HCT116 (cell line): ENCODE results near the gene KCNRG. TPM values are rescaled to one million over a fixed set of nuclear protein-coding genes. Genes with fewer than 3 reads are reported as not detected.

ENCODE experiments used
- ATAC-seq: fragments of 200-7000 bp; cut with Tn5 transposase; 2 replicates; pipeline ENCODE4 v1.9.1; 2020; ENCODE audit warnings: mild to moderate bottlenecking, moderate library complexity
- BruUV-seq: library from RNA; stranded (reverse); fragments of 400-500 nt; replicated peaks from 2 replicates; lab custom pipeline; 2021; lab: Mats Ljungman, UMichigan
- CTCF ChIA-PET: fragments of 300-600 bp; sonication (Branson Sonifier 250); formaldehyde crosslinking; loops from one replicate; lab custom pipeline; 2021; ENCODE audit warnings: antibody characterized with exemption; lab: Charles Lee
- POLR2A ChIA-PET: fragments of 300-600, 350-600 bp; sonication (Branson Sonifier 250); formaldehyde crosslinking; loops from one replicate; lab custom pipeline; 2021; ENCODE audit warnings: antibody characterized with exemption; lab: Charles Lee
- RAD21 ChIA-PET, 2 experiments: fragments of 300-600 bp; sonication (Branson Sonifier 250); formaldehyde crosslinking; loops; one replicate each; lab custom pipeline; 2023; ENCODE audit warnings: low total read pairs in 2 of 2; ENCODE audit not compliant: uncharacterized antibody in 2 of 2, unreplicated experiment in 2 of 2, low non-redundant PET in 1 of 2; lab: Charles Lee
- DNase-seq: peaks from one replicate; pipeline ENCODE4 v3.0.0-alpha.2; 2010; ENCODE audit warnings: low read depth, low spot score
- H2AFZ ChIP-seq: fragments of 200-600 bp; shearing (Covaris generic), sonication (generic); 2 replicates; pipeline ENCODE4 v1.6.1; 2017; ENCODE audit warnings: low read depth, mixed run types, mixed read lengths, antibody characterized with exemption, low read length; ENCODE audit not compliant: poor library complexity, severe bottlenecking
- H3K27ac ChIP-seq: 2 replicates; pipeline ENCODE4 v1.5.1; 2012; ENCODE audit warnings: low read depth, low read length
- H3K27me3 ChIP-seq: fragments of 200-600 bp; sonication (generic); 2 replicates; pipeline ENCODE4 v1.6.1; 2016; ENCODE audit warnings: mixed run types, low read length, mixed read lengths; ENCODE audit not compliant: insufficient read depth
- H3K36me3 ChIP-seq, 2 experiments: fragments of 200-500 bp in 1 of 2; fragments of 200-600 bp in 1 of 2; sonication (Bioruptor generic) in 1 of 2; sonication (generic) in 1 of 2; 2 replicates each; pipeline versions ENCODE4 v1.5.1 to v1.6.1; 2014 to 2016; ENCODE audit warnings: low read length in 2 of 2, inconsistent platforms in 1 of 2, mixed read lengths in 1 of 2, mixed run types in 1 of 2; ENCODE audit not compliant: insufficient read depth in 2 of 2, control insufficient read depth in 1 of 2
- H3K4me1 ChIP-seq, 2 experiments: fragments of 200-600 bp in 1 of 2; sonication (generic) in 1 of 2; 2 replicates each; pipeline versions ENCODE4 v1.5.1 to v1.6.1; 2012 to 2017; ENCODE audit warnings: low read length in 2 of 2, inconsistent platforms in 1 of 2, mild to moderate bottlenecking in 1 of 2, mixed read lengths in 1 of 2, mixed run types in 1 of 2, moderate library complexity in 1 of 2; ENCODE audit not compliant: insufficient read depth in 2 of 2, control insufficient read depth in 1 of 2
- H3K4me2 ChIP-seq: fragments of 200-600 bp; sonication (generic); 2 replicates; pipeline ENCODE4 v1.6.1; 2017; ENCODE audit warnings: mixed run types, low read length, mixed read lengths
- H3K4me3 ChIP-seq, 2 experiments: fragments of 200-600 bp in 1 of 2; sonication (generic) in 1 of 2; replicated peaks in 1 of 2; 2 replicates each; pipeline ENCODE4 v1.5.1; 2011 to 2016; ENCODE audit warnings: low read length in 2 of 2, control low read depth in 1 of 2, low read depth in 1 of 2, mild to moderate bottlenecking in 1 of 2, mixed read lengths in 1 of 2, mixed run types in 1 of 2
- H3K79me2 ChIP-seq: fragments of 200-600 bp; sonication (generic); 2 replicates; pipeline ENCODE4 v1.6.1; 2017; ENCODE audit warnings: mild to moderate bottlenecking, mixed run types, low read length, moderate library complexity, mixed read lengths; ENCODE audit not compliant: insufficient read depth
- H3K9ac ChIP-seq: fragments of 200-600 bp; sonication (generic); 2 replicates; pipeline ENCODE4 v1.6.1; 2016; ENCODE audit warnings: low read length, mixed read lengths
- H3K9me2 ChIP-seq: fragments of 200-600 bp; sonication (generic), shearing (Covaris generic); 2 replicates; pipeline ENCODE4 v1.6.1; 2017; ENCODE audit warnings: mixed run types, mild to moderate bottlenecking, moderate library complexity; ENCODE audit not compliant: insufficient read depth
- H3K9me3 ChIP-seq, 2 experiments: fragments of 200-500 bp in 1 of 2; fragments of 200-600 bp in 1 of 2; sonication (Bioruptor generic) in 1 of 2; sonication (generic) in 1 of 2; 2 replicates each; pipeline ENCODE4 v1.6.1; 2014 to 2017; ENCODE audit warnings: low read length in 2 of 2, mixed read lengths in 2 of 2, inconsistent platforms in 1 of 2, low read depth in 1 of 2, mild to moderate bottlenecking in 1 of 2, mixed run types in 1 of 2, moderate library complexity in 1 of 2; ENCODE audit not compliant: control insufficient read depth in 1 of 2, insufficient read depth in 1 of 2
- H4K20me1 ChIP-seq: fragments of 200-600 bp; sonication (generic), shearing (Covaris generic); 2 replicates; pipeline ENCODE4 v1.6.1; 2017; ENCODE audit warnings: mixed run types, mild to moderate bottlenecking, moderate library complexity; ENCODE audit not compliant: insufficient read depth
- CTCF ChIP-seq, 3 experiments: fragments of 200-600 bp in 1 of 3; sonication (generic) in 1 of 3; IDR thresholded peaks in 2 of 3; conservative IDR thresholded peaks in 1 of 3; 2 replicates each; pipeline ENCODE4 v1.5.1; 2012 to 2017; ENCODE audit warnings: low read depth in 2 of 3, low read length in 2 of 3, antibody characterized with exemption in 1 of 3, borderline replicate concordance in 1 of 3, control low read depth in 1 of 3, mild to moderate bottlenecking in 1 of 3, mixed read lengths in 1 of 3, mixed run types in 1 of 3, moderate library complexity in 1 of 3; ENCODE audit not compliant: insufficient read depth in 1 of 3
- ELF1 ChIP-seq: IDR thresholded peaks from 2 replicates; pipeline ENCODE4 v1.6.1; 2012; ENCODE audit warnings: low read depth, borderline replicate concordance
- EZH2 ChIP-seq: fragments of 200-600 bp; sonication (generic); IDR thresholded peaks from 2 replicates; pipeline ENCODE4 v1.6.1; 2017; ENCODE audit warnings: antibody characterized with exemption, mixed run types
- EZH2phosphoT487 ChIP-seq: fragments of 200-600 bp; IDR thresholded peaks from 2 replicates; pipeline ENCODE4 v1.6.1; 2018; ENCODE audit warnings: antibody characterized with exemption, borderline replicate concordance
- JUND ChIP-seq: IDR thresholded peaks from 2 replicates; pipeline ENCODE4 v1.6.1; 2012
- POLR2AphosphoS5 ChIP-seq: IDR thresholded peaks from 2 replicates; pipeline ENCODE4 v1.6.1; 2011; ENCODE audit warnings: mild to moderate bottlenecking, low read depth, low read length, moderate library complexity
- SIN3A ChIP-seq: IDR thresholded peaks from 2 replicates; pipeline ENCODE4 v1.6.1; 2012; ENCODE audit warnings: low read depth
- SP1 ChIP-seq: IDR thresholded peaks from 2 replicates; pipeline ENCODE4 v1.6.1; 2012; ENCODE audit warnings: low read depth
- SRF ChIP-seq: IDR thresholded peaks from 2 replicates; pipeline ENCODE4 v1.6.1; 2012; ENCODE audit warnings: low read depth
- YY1 ChIP-seq: IDR thresholded peaks from 2 replicates; pipeline ENCODE4 v1.6.1; 2011; ENCODE audit warnings: low read length, low read depth, moderate library complexity, mild to moderate bottlenecking; ENCODE audit not compliant: insufficient replicate concordance; ENCODE audit errors: extremely low read depth
- ZNF274 ChIP-seq: fragments of 200-500 bp; sonication (Bioruptor generic); IDR thresholded peaks from 2 replicates; pipeline ENCODE4 v1.6.1; 2014; ENCODE audit warnings: mild to moderate bottlenecking, low read depth, low read length, inconsistent platforms
- intact Hi-C: fragments of 100-400 bp; cut with micrococcal nuclease; formaldehyde crosslinking; loops from 2 replicates; pipeline ENCODE4 v1.10.0; 2022
- total RNA-seq: library from RNA; stranded (reverse); gene quantifications from one replicate; pipeline ENCODE4 v1.2.1, GENCODE V29; 2021; ENCODE audit not compliant: unreplicated experiment
- TF ChIP-seq, protein P1 (sequence below): IDR thresholded peaks from 2 replicates; pipeline ENCODE4 v1.6.1; 2012
- TF ChIP-seq, protein P2 (sequence below): IDR thresholded peaks from 2 replicates; pipeline ENCODE4 v1.6.1; 2012

Gene KCNRG
- total RNA-seq, 1 experiment from 2014 or later: 2.5 TPM

- no peak for TF ChIP-seq CTCF (IDR thresholded peaks at IDR 0.05 in 2 of 3, conservative IDR thresholded peaks at IDR 0.05 in 1 of 3; ENCODE audit: borderline replicate concordance in 1 of 3, insufficient read depth in 1 of 3, low read depth in 2 of 3, low read length in 2 of 3)
- TF ChIP-seq YY1: no peak
- no peak for TF ChIP-seq POLR2AphosphoS5
- no peak for TF ChIP-seq SRF
- TF ChIP-seq JUND: no peak
- no peak for TF ChIP-seq ELF1
- no peak for TF ChIP-seq ZNF274
- TF ChIP-seq SP1: no peak
- TF ChIP-seq, protein P1, sequence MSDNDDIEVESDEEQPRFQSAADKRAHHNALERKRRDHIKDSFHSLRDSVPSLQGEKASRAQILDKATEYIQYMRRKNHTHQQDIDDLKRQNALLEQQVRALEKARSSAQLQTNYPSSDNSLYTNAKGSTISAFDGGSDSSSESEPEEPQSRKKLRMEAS: no peak
- TF ChIP-seq EZH2phosphoT487: no peak
Observed at GRCh38 chr13:50033725-50034124, 18.5 kb downstream of the KCNRG start (continued).

GRCh38 chr13:50037788-50038187 lies 22.5 kb downstream of the KCNRG start:
- Histone ChIP-seq H3K9me2 (no peaks in the 10 kb centered on the region), H4K20me1 (no peaks in the 10 kb centered on the region), H3K4me2 (no peak overlapping the region), H3K36me3 (no peaks in the 10 kb centered on the region; a peak in 1 of 4 replicates), H3K4me1 (no peaks in the 10 kb centered on the region)
- intact Hi-C loops: no loop called here
- TF ChIP-seq ELF1: no peak
- TF ChIP-seq, protein P2, sequence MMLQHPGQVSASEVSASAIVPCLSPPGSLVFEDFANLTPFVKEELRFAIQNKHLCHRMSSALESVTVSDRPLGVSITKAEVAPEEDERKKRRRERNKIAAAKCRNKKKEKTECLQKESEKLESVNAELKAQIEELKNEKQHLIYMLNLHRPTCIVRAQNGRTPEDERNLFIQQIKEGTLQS: no peak
- TF ChIP-seq JUND: no peak
- TF ChIP-seq SIN3A: no peak
- no peak for TF ChIP-seq EZH2
- TF ChIP-seq, all 23 proteins: peak for 0
- no peak overlapping the region for H3K27ac ChIP-seq
- CTCF ChIA-PET: no interaction called here
- H3K4me3 ChIP-seq: no peak overlapping the region
- H2AFZ ChIP-seq: no peak overlapping the region
- RAD21 ChIA-PET: no interaction called here
- no peaks in the 10 kb centered on the region for H3K27me3 ChIP-seq
- no TSS peak for BruUV-seq
- H3K9me3 ChIP-seq: no peaks in the 10 kb centered on the region
- POLR2A ChIA-PET: no interaction called here
- no peak overlapping the region for H3K9ac ChIP-seq
- DNase-seq: no peak
- ATAC-seq: no peak
- H3K79me2 ChIP-seq: peaks cover 7% of the 10 kb centered on the region; the same call in 1 of the 2 replicates
